Stimulated activated CD4-positive, alpha-beta T cell treated with anti-CD3 and anti-CD28 coated beads, TNF-alpha, amount 100 ng/mL, for 4 hours (primary cell): ENCODE results near the gene HDAC4.

Experiments
- DNase-seq, 3 experiments: peaks; one replicate each; pipeline ENCODE4 v3.0.0-alpha.2; 2020; ENCODE audit warnings: low read depth in 3 of 3

The HDAC4 gene

DNA sequence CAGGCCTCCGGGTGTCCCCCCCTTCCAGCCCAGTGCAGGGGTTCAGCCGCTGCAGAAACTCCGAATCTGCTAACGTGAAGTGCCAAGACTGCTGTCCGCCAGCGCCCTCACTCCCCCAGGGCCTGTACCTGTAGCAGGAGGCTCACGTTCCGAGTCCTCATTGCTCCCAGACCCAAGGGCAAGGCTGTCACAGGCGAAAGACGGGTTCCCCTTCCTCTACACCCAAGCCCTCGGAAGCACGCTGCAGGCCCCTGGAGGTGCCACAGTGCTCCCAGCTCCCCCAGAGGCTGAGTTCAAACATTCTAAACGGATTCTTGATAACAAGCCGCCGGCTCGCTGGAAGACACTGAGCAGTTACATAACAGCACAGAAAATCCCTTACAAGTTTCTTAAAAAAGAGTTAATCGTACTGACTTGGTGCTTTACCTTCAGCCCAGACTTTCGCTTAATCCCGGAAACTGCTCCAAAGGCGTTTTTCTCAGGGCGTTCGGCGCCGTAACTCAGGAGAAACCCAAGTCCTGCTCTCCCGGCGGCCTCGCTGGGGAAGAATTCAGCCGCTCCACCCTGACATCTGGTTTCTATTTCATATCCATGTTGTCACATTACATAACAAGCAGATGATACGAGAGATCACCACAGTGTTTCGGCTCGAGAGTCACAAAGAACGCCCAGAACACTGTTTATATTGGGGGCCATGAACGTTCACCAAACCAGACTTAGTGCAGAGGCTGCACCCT is 92.0 kb downstream of the HDAC4 start:
- no peak for DNase-seq

DNA sequence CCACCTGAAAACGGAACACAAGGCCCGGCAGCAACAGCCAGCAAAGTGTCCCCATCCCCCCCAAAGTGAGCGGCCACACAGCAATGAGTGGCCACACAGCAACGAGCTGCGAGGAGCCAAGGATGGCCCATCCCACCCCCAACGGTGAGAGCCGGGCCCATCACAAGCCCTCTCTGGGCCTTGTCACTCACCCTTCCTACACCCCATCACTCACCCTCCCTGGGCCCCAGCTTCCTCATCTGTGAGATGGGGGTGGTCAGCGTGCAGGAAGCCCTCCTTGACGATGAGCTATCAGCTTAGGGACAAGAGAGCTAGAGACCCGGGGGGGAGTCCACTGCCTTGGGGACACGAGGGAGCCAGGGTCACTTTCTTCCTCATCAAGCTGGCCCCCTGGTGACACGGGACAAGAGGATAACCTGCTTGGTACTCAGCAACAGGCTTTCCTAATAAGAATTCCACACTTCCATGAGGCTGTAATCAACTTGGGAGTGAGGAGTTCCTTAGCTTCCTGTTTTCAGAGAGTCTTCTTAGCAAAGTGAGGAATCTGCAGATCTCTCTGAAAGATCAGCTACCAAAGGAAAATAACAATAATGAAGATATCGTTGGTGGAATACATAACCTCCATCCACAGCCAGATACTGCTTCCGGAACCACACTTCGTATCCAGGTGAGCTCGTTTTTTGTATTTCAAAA is 92.8 kb downstream of the HDAC4 start:
- DNase-seq = no peak

DNA sequence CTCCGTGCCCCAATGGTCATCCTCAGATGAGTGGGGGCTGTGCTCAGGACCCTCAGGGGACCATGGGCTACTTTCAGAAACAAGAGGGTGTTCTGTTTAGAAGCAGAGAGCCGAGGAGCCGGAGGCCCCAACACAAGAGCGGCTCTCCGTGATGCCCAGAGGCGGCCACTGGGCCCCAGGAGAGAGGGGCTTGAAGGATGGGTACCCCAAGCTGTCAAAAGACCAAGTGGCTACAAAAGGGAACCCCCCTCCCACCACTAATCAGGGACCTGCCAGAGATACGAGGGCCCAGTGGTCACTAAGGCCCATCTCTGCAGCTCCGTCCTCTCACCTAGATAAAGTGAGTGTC is 93.6 kb downstream of the HDAC4 start:
- DNase-seq = no peak

DNA sequence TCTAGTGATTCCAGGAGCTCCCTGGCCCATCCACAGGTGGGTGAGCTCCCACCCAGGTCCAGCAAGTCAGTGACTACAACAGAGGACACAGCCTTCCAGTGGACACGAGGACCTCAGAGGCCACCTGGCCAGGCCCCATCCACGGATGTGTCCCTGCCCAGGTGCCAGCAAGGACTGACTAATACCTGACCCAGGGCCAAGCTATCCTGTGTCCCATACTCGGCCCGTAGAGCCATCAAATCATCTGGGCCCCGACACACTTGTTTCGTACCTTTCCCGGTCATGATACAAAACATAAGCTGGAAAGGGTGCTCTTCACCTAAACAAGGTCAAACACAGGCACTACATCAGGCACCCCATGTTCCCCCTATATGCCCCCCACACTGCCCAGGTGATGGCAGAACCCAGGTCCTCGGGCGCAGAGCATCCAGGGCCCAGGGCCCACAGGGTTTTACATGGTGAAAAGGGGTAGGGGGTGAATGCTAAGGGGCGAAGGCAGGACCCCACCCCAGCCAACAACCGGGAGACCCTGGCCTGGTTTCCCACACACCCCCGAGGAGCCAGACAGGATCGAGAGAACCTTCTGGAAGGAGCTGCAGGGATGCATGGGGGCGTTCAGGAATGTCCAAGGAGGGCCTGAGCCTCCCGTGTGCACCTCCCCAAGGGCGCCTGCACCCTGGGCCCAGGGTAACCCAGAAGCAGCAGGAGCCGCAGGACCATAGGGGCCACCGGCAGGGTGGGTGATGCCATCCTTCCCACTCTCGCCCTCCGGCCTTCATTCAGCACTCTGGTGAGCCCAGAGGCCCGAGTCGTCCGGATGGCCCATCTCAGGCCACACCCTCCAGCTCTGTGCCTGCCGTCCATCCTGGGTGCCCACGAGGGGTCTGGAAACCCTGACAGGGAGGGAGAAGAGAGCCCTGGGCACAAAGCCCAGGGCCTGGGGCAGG is 94.3 kb downstream of the HDAC4 start:
- no peak for DNase-seq

DNA sequence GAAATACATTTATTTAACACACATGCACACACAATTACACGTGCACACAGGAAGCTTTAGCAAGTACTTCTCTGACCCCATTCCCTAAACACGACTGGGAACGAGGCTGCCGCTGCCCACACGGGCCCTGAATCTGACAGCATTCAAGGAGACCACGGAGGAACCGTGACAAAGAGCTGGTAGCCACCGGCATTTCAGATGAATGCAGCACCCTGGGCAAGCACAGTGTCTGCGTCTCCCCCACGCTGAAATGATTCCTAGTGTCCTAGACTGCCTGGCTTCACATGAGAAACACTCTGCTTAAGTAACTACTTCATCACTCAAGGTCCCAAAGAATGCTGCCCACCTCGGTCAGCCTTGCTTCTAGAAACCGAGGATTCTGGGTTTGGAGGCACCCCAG is 95.0 kb downstream of the HDAC4 start:
- DNase-seq = no peak

DNA sequence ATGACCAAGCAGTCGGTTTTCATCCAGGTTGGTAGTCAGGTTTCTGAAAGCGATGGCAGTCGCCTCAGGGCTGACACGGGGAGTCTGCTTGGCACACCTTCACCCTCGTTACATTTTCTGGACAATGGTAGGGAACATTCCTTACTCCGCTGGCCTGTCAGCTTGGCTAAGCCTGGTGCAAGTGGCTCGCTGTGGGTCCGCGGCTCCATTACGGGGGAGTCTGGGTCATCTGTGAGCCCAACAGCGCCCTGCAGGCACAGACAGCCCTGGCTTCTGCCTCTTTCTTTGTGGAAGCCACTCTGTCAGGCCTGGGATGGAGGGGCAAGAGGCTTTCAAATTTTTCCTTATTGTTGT is 95.6 kb downstream of the HDAC4 start:
- no peak for DNase-seq

DNA sequence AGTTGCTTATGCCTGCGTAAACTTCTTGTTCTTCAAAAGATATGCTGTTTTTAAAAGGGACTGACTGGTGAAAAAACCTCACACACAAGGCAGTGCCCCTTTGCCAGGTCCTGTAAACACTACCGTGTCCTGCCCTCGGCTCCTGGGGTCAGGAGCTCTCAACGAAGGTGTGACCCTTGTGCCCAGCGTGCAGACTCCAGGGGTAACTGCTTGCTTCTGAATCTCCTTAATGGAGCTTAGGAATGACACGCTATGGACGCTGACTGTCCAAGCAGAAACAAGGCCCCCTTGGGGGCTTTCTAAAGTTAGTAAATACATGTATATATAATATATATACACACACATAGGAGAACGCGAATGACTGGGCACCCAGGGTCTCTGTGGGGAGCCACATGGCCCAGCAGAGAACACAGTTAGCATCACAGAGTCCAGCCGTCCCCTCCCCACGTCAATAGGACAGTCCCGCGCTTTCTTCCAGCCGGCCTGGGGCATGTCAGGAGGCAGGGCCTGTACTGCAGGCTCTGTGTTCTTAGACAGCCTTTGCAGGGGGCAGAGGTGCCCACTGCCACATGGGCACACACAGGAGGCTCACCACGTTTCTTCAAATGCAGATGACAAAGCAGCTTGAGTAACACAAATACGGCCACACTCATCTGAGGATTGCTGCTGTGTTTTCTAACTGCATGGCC is 96.1 kb downstream of the HDAC4 start:
- no peak for DNase-seq

DNA sequence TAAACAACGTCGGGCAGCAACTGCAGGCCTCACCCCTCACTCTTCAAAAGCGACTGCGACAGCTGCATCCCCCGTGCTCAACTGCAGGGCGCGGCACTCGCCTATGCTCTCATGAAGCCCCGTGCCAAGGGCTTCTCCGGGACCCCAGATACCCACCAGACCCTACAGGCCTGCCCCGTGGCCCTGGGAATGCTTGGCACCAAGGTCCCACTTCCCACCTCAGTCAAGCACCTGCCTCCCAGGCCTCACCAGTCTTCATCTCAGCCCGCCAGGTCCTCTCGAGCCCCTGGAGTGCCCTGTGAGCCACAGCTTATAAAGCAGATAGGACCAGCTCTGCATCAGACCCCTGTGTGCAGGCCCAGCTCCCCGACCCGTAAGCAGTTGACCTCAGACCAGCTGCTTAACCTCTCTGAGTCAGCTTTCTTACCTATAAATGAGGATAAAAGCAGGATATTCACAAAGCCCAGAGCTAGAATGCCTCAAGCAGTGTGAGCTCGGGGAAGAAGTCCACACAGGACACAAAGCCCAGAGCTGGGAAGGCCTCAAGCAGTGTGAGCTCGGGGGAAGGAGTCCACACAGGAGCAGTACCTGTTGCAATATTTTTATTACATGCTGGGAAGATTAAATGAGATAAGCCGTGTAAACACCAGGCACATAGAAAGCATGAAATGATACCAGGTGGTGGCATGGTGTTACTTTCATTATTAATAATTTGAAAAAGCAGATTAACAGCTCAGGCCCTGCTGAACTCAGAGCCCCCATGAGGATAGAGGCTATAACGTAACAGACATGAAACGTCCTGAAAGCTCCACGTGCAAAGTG is 96.9 kb downstream of the HDAC4 start:
- no peak for DNase-seq

DNA sequence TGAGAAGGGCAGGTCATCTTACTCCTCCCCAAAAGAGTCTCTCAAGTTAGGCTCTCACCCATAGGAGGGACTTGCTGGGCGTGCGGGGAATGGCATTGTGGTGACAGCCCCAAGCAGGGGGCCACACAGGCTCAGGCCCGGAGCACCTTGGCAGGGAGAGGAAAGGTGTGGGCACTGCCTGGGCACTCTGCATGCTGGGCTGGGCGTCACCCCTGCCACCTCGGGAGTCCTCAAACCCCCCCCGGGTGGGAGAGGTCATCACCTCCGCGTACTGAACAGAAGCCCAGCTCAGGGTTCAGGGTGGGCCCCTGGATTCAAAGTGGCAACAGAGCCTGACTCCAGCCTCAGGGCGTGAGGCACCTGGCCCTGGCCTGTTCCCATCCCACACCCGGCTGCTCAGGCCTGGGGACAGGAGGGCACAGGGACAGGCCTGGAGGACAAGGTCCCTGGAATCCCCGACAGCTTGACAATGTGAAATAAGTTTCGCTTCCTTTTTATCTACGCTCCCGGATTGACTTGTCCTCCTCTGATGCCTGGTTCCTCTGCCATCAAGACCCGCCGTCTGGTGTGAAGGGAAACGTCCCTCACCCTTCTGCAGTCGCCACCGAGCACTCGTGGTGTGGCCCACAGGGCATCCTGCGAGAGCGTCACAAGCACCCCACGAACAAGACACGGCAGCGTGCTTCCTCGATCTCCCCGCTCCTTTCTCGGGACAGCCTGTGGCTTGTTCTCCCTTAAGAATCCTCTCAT is 97.8 kb downstream of the HDAC4 start:
- DNase-seq = no peak

DNA sequence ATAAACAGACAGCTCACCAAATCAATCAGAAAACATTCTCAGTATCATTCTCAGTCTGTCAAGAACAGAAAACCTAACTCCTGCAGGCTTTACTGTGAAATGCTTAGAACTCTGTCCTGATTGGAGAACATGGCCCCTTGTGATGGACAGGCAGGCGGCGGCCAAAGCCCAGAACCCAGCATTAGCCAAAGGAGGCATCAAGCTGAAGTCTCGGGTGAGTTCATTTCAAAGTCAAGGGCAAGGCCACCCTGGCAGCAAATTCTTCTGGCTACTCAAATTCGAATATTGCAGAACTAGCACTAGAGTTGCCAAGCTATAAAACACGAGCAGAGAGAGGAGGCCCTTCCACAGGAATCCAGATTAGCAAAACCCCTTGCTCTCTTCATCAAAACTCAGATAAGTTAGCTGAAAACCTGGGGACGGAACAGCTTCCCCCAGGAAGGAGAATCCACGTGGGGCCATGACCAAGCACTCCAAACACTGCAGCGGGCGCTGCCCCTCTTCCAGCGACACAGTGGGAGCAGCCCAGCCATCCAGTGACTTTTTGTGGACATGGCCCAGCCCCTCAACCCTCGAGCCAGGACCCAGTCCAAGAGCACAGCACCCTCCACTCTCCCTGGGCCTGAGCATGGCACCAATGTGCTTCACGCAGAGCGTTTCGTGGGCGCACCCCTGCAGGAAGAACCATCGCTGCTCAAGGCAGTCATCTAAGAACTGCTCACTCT is 98.6 kb downstream of the HDAC4 start:
- DNase-seq = no peak

DNA sequence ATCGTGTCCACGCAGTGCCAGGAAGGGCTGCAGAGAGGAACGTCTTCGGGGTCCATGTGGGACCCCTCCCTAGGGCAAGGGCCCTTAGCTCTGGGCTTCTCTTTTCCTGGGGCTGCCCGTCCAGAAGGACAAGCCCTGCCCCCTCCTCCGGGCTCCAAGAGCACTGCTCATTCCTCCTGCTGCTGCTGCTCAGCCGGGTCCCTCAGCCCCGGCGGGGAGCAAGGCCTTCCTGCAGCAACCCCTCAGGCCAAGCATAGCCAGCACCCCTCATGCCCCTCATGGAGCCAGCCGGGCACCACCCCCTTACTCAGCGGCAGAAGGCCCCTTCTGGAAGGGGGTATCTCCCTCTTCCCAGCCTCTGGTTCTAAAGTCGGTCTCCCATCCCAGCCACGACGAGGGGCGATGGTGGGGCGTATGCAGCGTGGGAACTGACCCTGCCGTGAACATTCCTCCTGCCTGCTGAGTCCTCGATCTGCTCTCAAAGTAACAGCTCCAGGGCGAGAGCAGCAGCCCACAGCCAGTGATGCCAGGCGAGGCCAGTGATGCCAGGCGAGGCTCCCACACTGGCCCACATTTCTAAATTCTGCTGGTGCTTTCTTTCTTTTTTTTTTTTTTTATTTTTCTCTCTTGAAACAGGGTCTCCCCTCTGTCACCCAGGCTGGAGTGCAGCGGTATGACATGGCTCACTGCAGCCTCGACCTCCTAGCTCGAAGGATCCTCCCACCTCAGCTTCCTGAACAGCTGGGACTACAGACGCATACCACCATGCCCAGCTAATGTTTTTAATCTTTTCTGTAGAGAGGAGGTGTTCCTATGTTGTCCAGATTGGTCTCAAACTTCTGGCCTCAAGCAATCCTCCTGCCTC is 99.7 kb downstream of the HDAC4 start:
- no peak for DNase-seq

DNA sequence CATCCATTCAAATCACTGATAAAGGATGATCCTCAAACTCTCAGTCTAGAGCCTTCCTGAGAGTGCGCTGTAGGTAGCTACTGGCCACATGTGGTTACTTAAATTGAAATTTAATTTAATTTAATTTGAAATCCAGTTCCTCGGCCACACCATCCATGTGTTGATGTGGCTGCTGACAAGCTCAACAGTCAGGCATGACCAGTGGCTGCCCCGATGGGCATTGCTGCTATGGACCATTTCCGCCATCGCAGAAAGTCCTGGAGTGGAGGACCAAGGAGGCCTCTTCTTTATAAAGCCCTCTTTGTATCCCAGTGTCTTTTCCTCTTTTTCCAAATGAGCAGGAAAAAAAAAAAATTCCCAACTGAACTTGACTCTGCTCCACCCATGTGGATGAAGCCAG is 100.6 kb downstream of the HDAC4 start:
- no peak for DNase-seq

DNA sequence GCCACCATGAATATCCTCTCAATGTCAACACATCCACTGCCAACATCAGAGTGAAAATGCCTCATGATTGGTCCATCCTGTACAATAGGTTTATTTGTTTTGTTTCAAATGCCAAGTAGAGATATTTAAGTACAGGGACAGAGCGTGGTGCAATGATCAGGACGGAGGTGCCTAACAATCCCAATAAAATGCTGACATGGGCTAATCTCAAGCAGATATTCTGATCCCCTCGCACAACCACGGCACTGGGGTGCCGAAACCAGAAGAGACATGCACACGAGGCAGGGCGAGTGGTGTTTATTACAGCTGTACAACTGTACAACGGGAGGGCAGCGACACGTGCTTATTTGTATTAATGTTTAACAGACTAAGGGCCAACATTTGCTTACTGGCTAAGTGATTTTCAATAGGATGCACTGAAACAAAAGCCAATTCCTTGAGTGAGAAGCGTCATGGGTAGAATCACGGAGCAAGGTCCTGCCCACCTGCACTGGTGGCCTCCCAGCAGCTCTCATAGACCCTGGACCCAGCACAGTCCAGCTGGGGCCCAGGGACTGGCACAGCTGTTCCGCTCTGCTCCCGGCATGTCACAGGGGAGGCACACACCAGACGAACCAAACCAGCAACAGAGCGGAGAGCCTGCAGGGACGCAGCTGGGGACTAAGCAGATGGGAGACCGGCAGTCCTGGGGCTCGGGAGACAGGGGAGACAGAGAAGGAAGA is 101.4 kb downstream of the HDAC4 start:
- DNase-seq = no peak

DNA sequence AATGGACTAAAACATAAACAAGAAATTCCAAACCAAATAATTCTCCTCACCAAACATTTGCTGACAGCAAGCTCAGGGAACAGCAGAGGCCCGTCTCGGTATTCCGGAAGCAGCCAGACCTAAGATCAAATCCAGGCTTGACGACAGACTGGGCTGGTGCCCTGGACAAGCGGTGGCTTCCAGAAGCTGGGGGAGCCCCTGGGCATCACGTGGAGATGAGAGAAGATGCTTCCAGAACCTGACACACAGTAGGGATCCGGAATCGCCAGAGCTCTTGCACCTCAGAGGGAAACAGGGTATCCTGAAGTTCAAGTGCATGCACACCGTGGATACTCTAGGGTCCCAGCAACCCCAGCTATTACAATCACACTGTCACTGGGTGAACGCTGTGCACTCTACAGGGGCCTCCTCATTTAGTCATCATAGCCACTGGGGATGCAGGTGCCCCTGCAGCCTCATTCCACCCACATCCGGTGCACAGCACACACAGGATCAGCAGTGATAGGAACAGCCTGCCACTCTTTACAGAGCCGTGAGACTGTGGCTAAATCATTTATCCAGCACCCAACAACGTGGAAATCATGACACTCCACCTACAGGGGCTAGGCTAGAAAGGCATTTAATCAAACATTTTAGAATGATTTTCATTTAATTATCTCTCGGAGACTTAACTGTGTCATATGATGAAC is 102.6 kb downstream of the HDAC4 start:
- peak in 2 of 3 experiments; percentile 52 to 55 for DNase-seq

DNA sequence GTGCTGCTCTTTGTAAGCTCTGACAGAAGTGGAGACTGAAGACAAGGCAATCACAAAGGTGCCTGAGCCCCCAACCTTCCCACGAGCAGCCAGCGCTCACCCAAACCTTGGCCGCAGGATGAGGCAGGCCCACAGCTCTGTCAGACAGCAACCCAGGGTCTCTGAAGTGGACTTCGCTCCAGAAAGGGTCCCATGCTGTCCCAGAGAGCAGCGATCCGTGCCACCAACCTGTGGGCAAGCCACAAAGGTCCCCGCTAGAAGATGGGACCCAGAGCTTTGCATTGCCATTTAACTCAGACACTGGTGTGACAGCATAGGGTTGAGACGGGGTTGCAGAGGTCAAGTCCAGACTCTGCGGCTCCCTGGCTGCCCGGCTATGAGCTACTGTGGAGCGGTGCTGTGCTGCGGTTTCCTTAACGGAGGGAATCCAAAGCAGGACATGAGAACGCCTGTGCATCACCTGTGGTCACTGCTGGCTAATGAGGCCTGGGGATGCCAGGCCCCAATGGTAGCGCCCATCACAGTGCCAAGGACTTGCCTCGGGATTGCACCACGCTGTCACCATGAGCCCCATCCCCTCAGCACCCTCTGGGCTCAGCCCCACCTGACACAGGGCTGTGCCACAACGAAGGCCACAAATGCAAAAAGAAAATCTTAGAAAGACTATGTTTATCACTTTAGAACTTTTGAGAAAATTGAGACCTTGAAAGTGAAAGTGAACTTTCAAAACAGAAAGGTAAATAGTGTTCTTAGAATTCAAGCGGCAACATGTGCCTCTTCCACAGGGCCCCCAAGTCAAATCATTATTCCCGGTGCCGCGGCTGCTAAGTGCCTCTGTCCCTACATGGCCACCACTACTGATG is 103.4 kb downstream of the HDAC4 start:
- no peak for DNase-seq
